ENCODE results near the gene STMP1.

The STMP1 gene

DNA sequence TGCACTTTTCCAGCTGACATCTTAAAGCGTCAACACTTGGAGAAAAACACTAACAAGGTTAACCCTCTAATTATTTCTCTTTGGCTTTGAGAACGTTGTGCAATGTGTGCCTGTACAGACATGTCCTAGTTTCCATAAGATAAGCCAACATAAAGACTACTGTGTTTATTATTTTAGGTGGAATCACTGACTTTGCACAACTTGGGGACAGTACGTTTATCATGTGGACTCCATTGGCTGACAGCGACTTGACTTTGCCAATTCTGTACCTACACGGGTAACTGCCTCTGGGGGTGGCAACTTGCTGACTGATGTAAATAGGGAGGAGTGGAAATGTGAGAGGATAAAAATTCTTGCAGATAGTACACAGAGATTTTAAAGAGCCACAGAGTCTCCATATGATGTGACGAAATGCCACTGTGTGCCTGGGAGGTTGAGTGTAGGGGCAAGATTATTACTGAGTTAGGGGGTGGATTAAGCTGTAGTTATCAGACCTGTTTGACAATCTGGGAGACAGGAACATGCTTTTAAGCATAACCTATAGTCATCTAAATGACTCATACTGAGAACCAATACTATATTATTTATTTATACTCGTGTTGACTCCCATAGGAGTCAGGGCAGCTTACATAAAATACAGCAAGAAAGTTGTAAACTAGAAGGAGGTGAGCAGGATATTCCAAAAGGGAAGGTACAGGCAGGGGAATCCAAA, 44.7 kb downstream of the STMP1 start:
- H3K4me3 ChIP-seq (ENCODE audit: low read depth, low read length), result no peak overlapping the region
- TF ChIP-seq MAX (IDR thresholded peaks at IDR 0.05; ENCODE audit: low read depth, low read length), result no peak
- TF ChIP-seq POLR2A (IDR thresholded peaks at IDR 0.05; ENCODE audit: extremely low read depth, insufficient read length), result no peak
- TF ChIP-seq MYC (IDR thresholded peaks at IDR 0.05; ENCODE audit: low read depth, low read length), result no peak
- DNase-seq (ENCODE audit: low read depth), result no peak

DNA sequence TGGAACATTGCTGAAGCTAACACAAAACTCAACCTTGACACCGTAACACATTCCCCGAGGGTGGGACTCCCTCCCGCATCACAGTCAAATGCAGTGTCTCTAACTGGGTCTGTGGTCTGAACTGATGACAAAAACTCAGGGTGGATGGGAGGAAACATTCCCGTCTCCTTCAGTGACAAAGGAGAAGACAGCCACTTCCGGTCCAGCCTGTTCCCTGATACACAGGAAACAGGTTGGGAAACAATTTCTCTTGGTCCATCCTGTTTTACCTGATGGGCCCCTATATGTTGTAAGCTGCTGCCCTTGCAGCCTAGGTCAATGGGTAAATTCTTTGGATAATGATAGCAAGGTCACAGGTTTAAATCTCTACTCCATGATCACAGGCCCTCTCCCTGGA, 45.3 kb downstream of the STMP1 start:
- H3K4me3 ChIP-seq (ENCODE audit: low read depth, low read length), result no peak overlapping the region
- DNase-seq (ENCODE audit: low read depth), result no peak
- TF ChIP-seq MAX (IDR thresholded peaks at IDR 0.05; ENCODE audit: low read depth, low read length), result no peak
- TF ChIP-seq, protein P1, sequence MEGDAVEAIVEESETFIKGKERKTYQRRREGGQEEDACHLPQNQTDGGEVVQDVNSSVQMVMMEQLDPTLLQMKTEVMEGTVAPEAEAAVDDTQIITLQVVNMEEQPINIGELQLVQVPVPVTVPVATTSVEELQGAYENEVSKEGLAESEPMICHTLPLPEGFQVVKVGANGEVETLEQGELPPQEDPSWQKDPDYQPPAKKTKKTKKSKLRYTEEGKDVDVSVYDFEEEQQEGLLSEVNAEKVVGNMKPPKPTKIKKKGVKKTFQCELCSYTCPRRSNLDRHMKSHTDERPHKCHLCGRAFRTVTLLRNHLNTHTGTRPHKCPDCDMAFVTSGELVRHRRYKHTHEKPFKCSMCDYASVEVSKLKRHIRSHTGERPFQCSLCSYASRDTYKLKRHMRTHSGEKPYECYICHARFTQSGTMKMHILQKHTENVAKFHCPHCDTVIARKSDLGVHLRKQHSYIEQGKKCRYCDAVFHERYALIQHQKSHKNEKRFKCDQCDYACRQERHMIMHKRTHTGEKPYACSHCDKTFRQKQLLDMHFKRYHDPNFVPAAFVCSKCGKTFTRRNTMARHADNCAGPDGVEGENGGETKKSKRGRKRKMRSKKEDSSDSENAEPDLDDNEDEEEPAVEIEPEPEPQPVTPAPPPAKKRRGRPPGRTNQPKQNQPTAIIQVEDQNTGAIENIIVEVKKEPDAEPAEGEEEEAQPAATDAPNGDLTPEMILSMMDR (IDR thresholded peaks at IDR 0.05; ENCODE audit: low read depth, low read length), result no peak
- TF ChIP-seq MYC (IDR thresholded peaks at IDR 0.05; ENCODE audit: low read depth, low read length), result no peak
- TF ChIP-seq POLR2A (IDR thresholded peaks at IDR 0.05; ENCODE audit: extremely low read depth, insufficient read length), result no peak

DNA sequence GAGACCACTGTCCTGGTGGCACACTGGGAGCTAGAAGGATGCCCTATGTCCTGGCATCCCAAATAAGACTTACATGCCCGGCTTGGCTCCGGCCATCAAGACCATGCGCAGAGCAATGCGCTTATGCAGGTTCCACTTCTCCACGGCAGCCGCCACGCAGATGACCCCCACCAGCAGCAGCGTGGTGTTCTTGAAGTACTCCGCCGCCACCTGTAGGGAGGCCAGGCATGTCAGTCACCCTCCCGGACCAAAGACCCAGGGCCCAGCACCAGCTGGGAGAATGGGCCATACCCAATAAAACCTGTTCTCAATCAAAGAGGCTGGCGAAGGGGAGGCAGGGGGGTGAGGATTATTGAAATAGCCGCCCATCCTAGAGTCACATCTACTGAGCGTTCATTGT, 45.7 kb downstream of the STMP1 start:
- TF ChIP-seq MAX (IDR thresholded peaks at IDR 0.05; ENCODE audit: low read depth, low read length) (no peak), MYC (IDR thresholded peaks at IDR 0.05; ENCODE audit: low read depth, low read length) (no peak), POLR2A (IDR thresholded peaks at IDR 0.05; ENCODE audit: extremely low read depth, insufficient read length) (no peak)
- TF ChIP-seq, protein P1 (IDR thresholded peaks at IDR 0.05; ENCODE audit: low read depth, low read length), result no peak
- peak; percentile 27 for DNase-seq (ENCODE audit: low read depth)
- no peak overlapping the region for H3K4me3 ChIP-seq (ENCODE audit: low read depth, low read length)

- no peak overlapping the region for H3K4me3 ChIP-seq (ENCODE audit: low read depth, low read length)
- TF ChIP-seq MAX (IDR thresholded peaks at IDR 0.05; ENCODE audit: low read depth, low read length) (no peak), MYC (IDR thresholded peaks at IDR 0.05; ENCODE audit: low read depth, low read length) (no peak), POLR2A (IDR thresholded peaks at IDR 0.05; ENCODE audit: extremely low read depth, insufficient read length) (no peak)
- TF ChIP-seq, protein P1 (IDR thresholded peaks at IDR 0.05; ENCODE audit: low read depth, low read length), result no peak
- DNase-seq (ENCODE audit: low read depth), result no peak
These were observed 47.2 kb downstream of the STMP1 start for GRCh38 chr7:135709508-135709907.

GRCh38 chr7:135710417-135711138, 48.3 kb downstream of the STMP1 start:
- TF ChIP-seq, protein P1 (IDR thresholded peaks at IDR 0.05; ENCODE audit: low read depth, low read length), result peak; percentile 67
- TF ChIP-seq MAX (IDR thresholded peaks at IDR 0.05; ENCODE audit: low read depth, low read length), result no peak
- peak; percentile 54 for DNase-seq (ENCODE audit: low read depth)
- no peak overlapping the region for H3K4me3 ChIP-seq (ENCODE audit: low read depth, low read length)

GRCh38 chr7:135711139-135711469, 48.8 kb downstream of the STMP1 start:
- TF ChIP-seq POLR2A (IDR thresholded peaks at IDR 0.05; ENCODE audit: extremely low read depth, insufficient read length) (no peak), MAX (IDR thresholded peaks at IDR 0.05; ENCODE audit: low read depth, low read length) (no peak), MYC (IDR thresholded peaks at IDR 0.05; ENCODE audit: low read depth, low read length) (no peak)
- TF ChIP-seq, protein P1 (IDR thresholded peaks at IDR 0.05; ENCODE audit: low read depth, low read length), result no peak
- no peak for DNase-seq (ENCODE audit: low read depth)
- no peak overlapping the region for H3K4me3 ChIP-seq (ENCODE audit: low read depth, low read length)

Data from NB4 (cell line).